ENCODE data around the gene DLGAP4. TPM values are rescaled to one million over a fixed set of nuclear protein-coding genes. Genes with fewer than 3 reads are reported as not detected.

DLGAP4 gene
- polyA plus RNA-seq, 4 donors, result 24.3 to 37.9 (median 28.3) TPM

DNA sequence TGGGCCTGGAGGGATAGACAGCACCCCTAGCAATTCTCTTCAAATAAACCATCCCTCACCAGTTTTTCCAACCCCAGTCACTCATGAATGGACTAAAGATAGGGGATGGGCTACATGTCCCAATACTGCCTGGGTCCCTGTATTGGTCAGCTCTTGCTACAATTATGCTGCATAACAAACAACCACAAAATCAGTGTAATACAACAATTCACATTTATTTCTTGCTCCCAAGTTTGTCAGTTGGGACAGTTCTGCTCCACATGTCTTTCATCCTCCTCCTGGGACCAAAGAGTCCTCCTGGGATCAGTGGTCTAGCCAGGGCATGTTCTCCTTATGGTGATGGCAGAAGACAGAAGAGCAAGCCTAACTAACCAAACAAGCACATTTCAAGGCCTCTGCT is 143.5 kb downstream of the DLGAP4 start:
- no peaks in the 10 kb centered on the region for H3K27me3 ChIP-seq (ENCODE audit: control insufficient read depth in 3 of 3, insufficient read depth in 3 of 3, low read length in 3 of 3)
- H3K27ac ChIP-seq (ENCODE audit: low read depth in 1 of 3, low read length in 2 of 3), result no peak overlapping the region
- FAIRE-seq, result no peak
- H3K4me1 ChIP-seq (ENCODE audit: control insufficient read depth in 3 of 3, insufficient read depth in 2 of 3, low read depth in 1 of 3, low read length in 2 of 3), result no peaks in the 10 kb centered on the region
- H3K9me3 ChIP-seq (ENCODE audit: control insufficient read depth in 2 of 2, insufficient read depth in 1 of 2, low read depth in 1 of 2, low read length in 1 of 2), result no peaks in the 10 kb centered on the region
- no peaks in the 10 kb centered on the region for H3K36me3 ChIP-seq (ENCODE audit: control insufficient read depth in 3 of 3, insufficient read depth in 2 of 3, low read depth in 1 of 3, low read length in 3 of 3)
- DNase-seq, result no peak
- H3K4me3 ChIP-seq (ENCODE audit: low read depth in 1 of 3, low read length in 3 of 3), result no peak overlapping the region

DNA sequence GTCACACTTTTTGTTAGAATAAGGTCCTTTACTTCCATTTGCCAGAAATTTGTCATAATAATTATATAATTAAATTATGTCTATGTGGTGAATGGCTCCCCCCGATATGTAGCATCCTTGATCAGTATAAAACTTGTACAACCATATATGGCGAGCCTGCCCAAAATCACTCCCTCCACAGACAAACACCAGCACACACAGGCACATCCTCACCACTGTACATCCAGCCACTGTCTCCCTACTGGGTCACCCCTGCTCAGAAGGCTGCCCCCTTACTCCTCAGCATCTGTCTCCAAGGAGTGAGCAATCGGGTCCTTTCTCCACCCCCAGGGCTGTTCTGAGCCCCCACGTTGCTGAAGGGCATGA is 148.2 kb downstream of the DLGAP4 start:
- H3K4me1 ChIP-seq (ENCODE audit: control insufficient read depth in 3 of 3, insufficient read depth in 2 of 3, low read depth in 1 of 3, low read length in 2 of 3), result no peaks in the 10 kb centered on the region
- WGBS, 3 donors, result 44 to 56% (median 52%) methylated on average over 4 of the region's 4 CpGs
- H3K27ac ChIP-seq (ENCODE audit: low read depth in 1 of 3, low read length in 2 of 3), result no peak overlapping the region
- FAIRE-seq (no peak), DNase-seq (no peak)
- H3K36me3 ChIP-seq (ENCODE audit: control insufficient read depth in 3 of 3, insufficient read depth in 2 of 3, low read depth in 1 of 3, low read length in 3 of 3), result no peaks in the 10 kb centered on the region
- no peak overlapping the region for H3K4me3 ChIP-seq (ENCODE audit: low read depth in 1 of 3, low read length in 3 of 3)
- H3K9me3 ChIP-seq (ENCODE audit: control insufficient read depth in 2 of 2, insufficient read depth in 1 of 2, low read depth in 1 of 2, low read length in 1 of 2), result no peaks in the 10 kb centered on the region
- peaks cover 0 to 2% (median 0%) of the 10 kb centered on the region in 3 donors for H3K27me3 ChIP-seq (ENCODE audit: control insufficient read depth in 3 of 3, insufficient read depth in 3 of 3, low read length in 3 of 3)

DNA sequence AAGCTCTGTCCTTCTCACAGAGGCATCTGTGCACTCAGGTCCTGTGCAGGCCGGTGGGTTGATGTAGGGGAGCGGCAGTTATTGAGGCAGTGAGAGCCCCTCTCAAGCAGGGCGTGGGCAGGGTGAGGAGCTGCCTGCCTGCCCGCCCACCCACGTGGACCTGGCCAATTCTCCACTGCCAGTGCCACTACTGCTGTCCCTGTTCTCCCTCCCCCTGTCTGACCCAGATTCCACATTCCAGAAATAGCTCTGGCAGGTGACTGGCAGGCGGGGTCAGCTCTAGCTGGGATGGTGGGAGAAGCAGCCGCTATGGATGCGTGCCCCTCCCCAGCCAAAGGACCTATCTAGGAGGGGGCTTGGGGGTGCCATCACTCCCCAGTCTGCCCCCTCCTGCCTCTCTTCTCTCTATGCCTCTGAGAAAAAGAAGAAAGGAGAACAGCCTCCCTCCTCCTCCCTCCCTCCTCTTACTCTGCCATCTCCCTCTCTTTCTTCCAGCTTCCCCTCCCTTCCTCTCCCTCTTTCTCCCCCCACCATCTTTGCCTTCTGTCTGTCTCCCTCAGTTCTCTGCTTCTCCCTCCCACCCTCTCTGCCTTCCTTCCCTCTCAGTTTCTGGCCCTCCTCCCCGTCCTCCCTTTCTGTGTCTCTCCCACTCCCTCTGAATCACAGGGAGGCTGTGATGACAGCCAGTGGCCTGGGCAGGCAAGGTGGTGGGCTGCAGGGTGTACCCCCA is 148.7 kb downstream of the DLGAP4 start:
- FAIRE-seq, result no peak
- DNase-seq, result no peak
- Histone ChIP-seq H3K36me3 (ENCODE audit: control insufficient read depth in 3 of 3, insufficient read depth in 2 of 3, low read depth in 1 of 3, low read length in 3 of 3) (no peaks in the 10 kb centered on the region), H3K4me3 (ENCODE audit: low read depth in 1 of 3, low read length in 3 of 3) (no peak overlapping the region), H3K9me3 (ENCODE audit: control insufficient read depth in 2 of 2, insufficient read depth in 1 of 2, low read depth in 1 of 2, low read length in 1 of 2) (no peaks in the 10 kb centered on the region), H3K4me1 (ENCODE audit: control insufficient read depth in 3 of 3, insufficient read depth in 2 of 3, low read depth in 1 of 3, low read length in 2 of 3) (no peaks in the 10 kb centered on the region), H3K27me3 (ENCODE audit: control insufficient read depth in 3 of 3, insufficient read depth in 3 of 3, low read length in 3 of 3) (peaks cover 0 to 2% (median 0%) of the 10 kb centered on the region in 3 donors), H3K27ac (ENCODE audit: low read depth in 1 of 3, low read length in 2 of 3) (no peak overlapping the region)
- 20 to 36% (median 32%) methylated on average over 8 to 9 of the region's 9 CpGs for WGBS, 3 donors

DNA sequence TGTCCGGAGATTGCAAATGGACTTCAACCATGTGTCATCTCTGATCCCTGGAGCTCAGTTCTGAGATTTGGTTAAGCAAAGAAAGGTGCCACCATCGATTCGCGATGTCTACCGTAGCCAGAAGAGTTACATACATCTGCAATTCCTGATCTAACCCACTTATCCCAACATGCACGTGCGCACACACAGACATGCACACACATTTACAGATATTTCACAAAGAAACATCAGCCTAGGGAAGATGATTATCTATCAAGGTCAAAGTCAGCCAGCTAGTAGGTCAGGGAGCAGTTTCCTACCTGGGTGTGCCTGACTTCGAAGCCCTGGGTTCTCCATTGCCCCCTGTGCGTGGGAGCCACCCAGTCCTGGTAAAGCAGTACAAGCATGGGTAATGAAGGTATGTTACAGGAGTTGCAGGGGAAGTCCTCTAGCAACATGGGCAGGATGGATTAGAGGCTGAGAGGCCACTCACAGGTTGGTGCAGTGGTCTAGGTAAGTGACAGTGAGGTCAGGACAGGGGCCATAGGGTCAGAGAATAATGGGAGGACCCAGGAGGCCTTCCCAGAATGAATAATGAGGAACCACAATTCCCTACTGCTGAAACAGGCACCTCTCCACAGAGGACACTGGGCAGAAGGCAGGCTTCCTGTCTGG is 150.0 kb downstream of the DLGAP4 start:
- H3K27ac ChIP-seq (ENCODE audit: low read depth in 1 of 3, low read length in 2 of 3), result no peak overlapping the region
- H3K27me3 ChIP-seq (ENCODE audit: control insufficient read depth in 3 of 3, insufficient read depth in 3 of 3, low read length in 3 of 3), result peaks cover 0 to 2% (median 0%) of the 10 kb centered on the region in 3 donors
- H3K36me3 ChIP-seq (ENCODE audit: control insufficient read depth in 3 of 3, insufficient read depth in 2 of 3, low read depth in 1 of 3, low read length in 3 of 3), result no peaks in the 10 kb centered on the region
- FAIRE-seq (no peak), DNase-seq (no peak)
- no peaks in the 10 kb centered on the region for H3K9me3 ChIP-seq (ENCODE audit: control insufficient read depth in 2 of 2, insufficient read depth in 1 of 2, low read depth in 1 of 2, low read length in 1 of 2)
- peaks cover 0 to 5% (median 2%) of the 10 kb centered on the region in 3 donors for H3K4me1 ChIP-seq (ENCODE audit: control insufficient read depth in 3 of 3, insufficient read depth in 2 of 3, low read depth in 1 of 3, low read length in 2 of 3)
- 75 to 84% (median 77%) methylated on average over 9 of the region's 9 CpGs for WGBS, 3 donors
- no peak overlapping the region for H3K4me3 ChIP-seq (ENCODE audit: low read depth in 1 of 3, low read length in 3 of 3)

DNA sequence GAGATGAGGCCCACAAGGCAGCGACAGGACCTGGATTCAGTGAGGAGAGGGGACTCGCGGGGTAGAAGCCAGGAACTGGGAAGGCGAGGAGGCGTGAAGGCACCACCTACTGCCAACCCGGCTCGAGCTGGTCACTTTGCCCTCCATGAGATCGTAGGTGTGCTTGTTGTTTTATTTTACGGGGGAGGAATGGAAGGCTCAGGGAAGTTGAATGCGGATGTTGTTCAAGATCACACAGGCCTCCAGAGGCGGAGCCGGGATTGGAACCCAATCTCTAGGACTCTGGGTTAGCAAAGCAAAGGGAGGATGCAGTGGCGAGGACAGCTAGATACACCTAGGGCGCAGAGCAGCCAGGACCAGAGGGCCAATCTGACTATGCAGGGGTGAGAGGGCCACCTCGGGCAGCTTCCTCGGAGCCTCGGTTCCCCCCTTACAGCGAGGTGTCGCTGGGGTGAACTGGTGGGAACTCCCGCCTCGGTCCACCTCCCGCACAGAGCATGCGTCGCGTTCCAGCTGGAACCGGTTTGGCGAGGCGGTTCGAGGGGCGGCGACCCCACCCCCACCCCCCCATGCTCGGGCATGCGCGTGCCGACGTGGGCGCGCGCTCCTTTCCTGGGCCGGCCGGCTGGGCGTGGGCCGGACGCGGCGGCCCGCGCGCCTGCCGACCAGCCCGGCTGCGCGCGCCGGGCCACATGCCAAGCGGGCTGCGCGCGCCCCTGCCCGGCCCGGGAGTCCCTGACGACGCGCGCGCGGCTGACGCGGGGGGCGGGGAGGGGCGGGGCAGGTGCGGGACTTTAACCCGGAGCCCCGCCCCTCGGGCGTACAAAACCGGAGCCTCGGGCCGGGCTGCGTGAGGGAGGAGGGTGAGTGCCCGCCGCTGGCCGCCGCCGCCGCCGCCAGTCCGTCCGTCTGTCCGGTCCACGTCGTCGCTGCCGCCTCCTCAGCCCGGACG is 154.8 kb downstream of the DLGAP4 start:
- Histone ChIP-seq H3K4me3 (ENCODE audit: low read depth in 1 of 3, low read length in 3 of 3) (peak overlapping the region; percentile 61 to 99 (median 88)), H3K9me3 (ENCODE audit: control insufficient read depth in 2 of 2, insufficient read depth in 1 of 2, low read depth in 1 of 2, low read length in 1 of 2) (no peaks in the 10 kb centered on the region), H3K4me1 (ENCODE audit: control insufficient read depth in 3 of 3, insufficient read depth in 2 of 3, low read depth in 1 of 3, low read length in 2 of 3) (peaks cover 6 to 27% (median 15%) of the 10 kb centered on the region in 3 donors), H3K36me3 (ENCODE audit: control insufficient read depth in 3 of 3, insufficient read depth in 2 of 3, low read depth in 1 of 3, low read length in 3 of 3) (peaks cover 0 to 11% (median 0%) of the 10 kb centered on the region in 3 donors), H3K27me3 (ENCODE audit: control insufficient read depth in 3 of 3, insufficient read depth in 3 of 3, low read length in 3 of 3) (no peaks in the 10 kb centered on the region), H3K27ac (ENCODE audit: low read depth in 1 of 3, low read length in 2 of 3) (peak overlapping the region; percentile 88 to 94 (median 89))
- 9 to 21% (median 13%) methylated on average over 36 to 95 of the region's 96 CpGs for whole genome bisulfite sequencing, 3 donors
- FAIRE-seq (no peak), DNase-seq (peak; percentile 95 to 98)

DNA sequence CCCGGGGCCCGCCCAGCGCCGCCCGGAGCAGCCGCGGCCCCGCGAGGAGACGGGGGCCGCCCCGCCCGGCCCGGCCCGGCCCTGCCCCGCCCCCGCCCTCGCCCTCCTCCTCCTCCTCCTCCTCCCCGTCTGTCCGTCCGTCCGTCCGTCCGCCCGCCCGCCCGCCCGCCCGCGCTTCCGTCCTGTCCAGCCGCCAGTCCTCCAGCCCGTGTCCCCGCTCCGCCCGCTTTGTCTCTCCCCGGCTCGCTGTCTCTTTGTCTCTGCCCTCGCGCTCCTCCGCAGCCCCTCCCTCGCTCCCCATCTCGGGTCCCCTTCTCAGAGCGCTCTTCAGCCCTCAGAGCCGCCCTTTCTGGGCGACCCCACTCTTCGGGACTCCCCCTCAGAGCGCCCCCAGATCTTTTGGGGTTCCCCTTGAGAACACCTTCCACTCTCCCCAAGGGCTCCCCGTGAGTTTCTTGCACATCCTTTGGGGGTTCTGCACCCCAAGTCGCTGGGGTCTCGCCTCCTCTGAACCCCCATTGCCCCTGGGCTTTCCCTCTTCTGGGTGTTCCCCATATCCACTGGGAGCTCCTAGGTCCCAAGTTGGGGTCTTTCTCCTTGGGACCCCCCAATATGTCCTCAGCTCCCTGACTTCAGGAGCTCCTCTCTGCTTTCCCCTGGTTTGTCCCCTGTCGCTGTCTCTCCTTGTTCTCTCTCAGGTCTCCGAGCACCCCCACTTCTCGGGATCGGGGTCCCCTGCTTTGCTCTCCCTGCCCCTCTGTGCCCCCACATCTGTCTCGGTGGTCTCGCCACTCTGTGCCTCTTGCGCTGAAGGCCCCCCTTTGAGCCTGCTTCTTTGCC is 155.7 kb downstream of the DLGAP4 start:
- no peak for FAIRE-seq
- H3K36me3 ChIP-seq (ENCODE audit: control insufficient read depth in 3 of 3, insufficient read depth in 2 of 3, low read depth in 1 of 3, low read length in 3 of 3), result peaks cover 0 to 18% (median 0%) of the 10 kb centered on the region in 3 donors
- H3K27ac ChIP-seq (ENCODE audit: low read depth in 1 of 3, low read length in 2 of 3), result peak overlapping the region; percentile 46 to 93 (median 85)
- DNase-seq, result peak; percentile 39 to 71
- no peaks in the 10 kb centered on the region for H3K27me3 ChIP-seq (ENCODE audit: control insufficient read depth in 3 of 3, insufficient read depth in 3 of 3, low read length in 3 of 3)
- WGBS, 3 donors, result 1 to 3% (median 2%) methylated on average over 24 to 53 of the region's 58 CpGs
- H3K9me3 ChIP-seq (ENCODE audit: control insufficient read depth in 2 of 2, insufficient read depth in 1 of 2, low read depth in 1 of 2, low read length in 1 of 2), result no peaks in the 10 kb centered on the region
- H3K4me3 ChIP-seq (ENCODE audit: low read depth in 1 of 3, low read length in 3 of 3), result peak overlapping the region; percentile 61 to 99 (median 88)
- peaks cover 8 to 36% (median 23%) of the 10 kb centered on the region in 3 donors for H3K4me1 ChIP-seq (ENCODE audit: control insufficient read depth in 3 of 3, insufficient read depth in 2 of 3, low read depth in 1 of 3, low read length in 2 of 3)

DNA sequence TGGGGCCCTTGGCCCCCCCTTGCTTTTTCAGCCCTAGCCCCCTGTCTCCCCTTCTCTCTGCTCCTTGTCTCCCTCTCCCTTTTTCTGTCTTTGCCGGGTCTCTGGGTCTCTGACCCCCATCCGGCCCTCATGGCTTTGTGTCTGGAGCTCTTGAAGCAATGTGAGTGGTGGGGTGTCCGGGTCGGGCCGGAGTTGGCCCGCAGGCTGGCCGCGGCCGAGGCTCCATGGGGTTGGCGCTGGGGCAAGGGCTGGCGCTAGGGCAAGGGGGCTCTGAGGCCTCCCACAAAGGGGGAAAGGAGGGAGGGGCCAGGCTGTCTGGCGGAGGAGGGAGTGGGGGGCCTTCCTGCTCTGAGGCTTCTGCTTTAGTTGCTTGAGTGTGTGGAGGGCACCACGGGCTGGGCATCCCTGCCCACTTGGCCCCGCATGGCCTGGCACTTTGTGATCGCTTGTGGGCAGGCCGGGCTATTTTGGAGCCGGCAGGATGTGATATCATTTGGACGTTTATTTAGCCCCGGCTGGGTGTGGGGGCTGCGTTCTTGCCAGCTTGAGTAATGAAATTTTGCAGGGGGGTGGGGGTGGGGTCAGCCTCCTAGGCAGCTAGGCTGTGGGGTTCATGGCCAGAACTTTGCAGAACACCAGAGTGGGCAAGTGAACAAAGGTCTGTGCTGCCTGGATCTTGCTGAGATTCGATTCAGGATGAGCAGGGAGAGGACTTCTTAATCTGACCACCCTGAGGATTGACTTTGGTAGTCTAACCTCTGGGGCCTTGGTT is 156.5 kb downstream of the DLGAP4 start:
- H3K9me3 ChIP-seq (ENCODE audit: control insufficient read depth in 2 of 2, insufficient read depth in 1 of 2, low read depth in 1 of 2, low read length in 1 of 2), result no peaks in the 10 kb centered on the region
- H3K36me3 ChIP-seq (ENCODE audit: control insufficient read depth in 3 of 3, insufficient read depth in 2 of 3, low read depth in 1 of 3, low read length in 3 of 3), result peaks cover 0 to 23% (median 0%) of the 10 kb centered on the region in 3 donors
- no peak for FAIRE-seq
- H3K4me1 ChIP-seq (ENCODE audit: control insufficient read depth in 3 of 3, insufficient read depth in 2 of 3, low read depth in 1 of 3, low read length in 2 of 3), result peaks cover 13 to 44% (median 29%) of the 10 kb centered on the region in 3 donors
- peak in 1 of 2 donors; percentile 55 for DNase-seq
- 2 to 6% (median 5%) methylated on average over 20 to 21 of the region's 21 CpGs for WGBS, 3 donors
- peak overlapping the region; percentile 61 to 99 (median 88) for H3K4me3 ChIP-seq (ENCODE audit: low read depth in 1 of 3, low read length in 3 of 3)
- H3K27ac ChIP-seq (ENCODE audit: low read depth in 1 of 3, low read length in 2 of 3), result peak overlapping the region; percentile 46 to 93 (median 85)
- H3K27me3 ChIP-seq (ENCODE audit: control insufficient read depth in 3 of 3, insufficient read depth in 3 of 3, low read length in 3 of 3), result no peaks in the 10 kb centered on the region
